ENCODE measurements around the gene PTRH1. TPM values are rescaled to one million over a fixed set of nuclear protein-coding genes. Genes with fewer than 3 reads are reported as not detected.

The PTRH1 gene
- total RNA-seq, 1 donor from 2014 or later = 23.5 TPM

DNA sequence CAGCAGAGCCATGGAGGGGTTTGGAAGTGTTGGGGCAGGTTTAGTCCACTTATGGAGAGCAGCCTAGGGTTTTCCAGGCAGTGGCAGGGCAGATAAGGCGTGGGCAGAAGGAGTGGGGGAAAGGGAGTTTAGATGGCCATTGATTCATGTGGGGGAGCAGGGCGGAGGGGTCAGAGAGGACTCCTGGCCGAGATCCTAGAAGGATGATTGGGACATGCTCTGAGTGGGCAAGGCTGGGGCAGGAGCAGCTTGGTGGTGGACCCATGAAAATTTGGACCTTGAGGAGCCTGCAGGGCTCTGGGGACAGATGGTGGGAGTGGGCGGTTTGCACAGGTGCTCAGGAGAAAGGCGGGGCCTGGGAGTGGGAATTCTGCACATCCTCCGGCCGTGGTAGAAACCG, 37.7 kb upstream of the PTRH1 start:
- DNase-seq (ENCODE audit: low spot score) = no peak
- intact Hi-C loops (cut with micrococcal nuclease) = no loop called here
- Mint-ChIP-seq H3K4me3 (no peak overlapping the region), H3K27ac (no peak overlapping the region), H3K36me3 (ENCODE audit: low read depth) (peaks cover 19% of the 10 kb centered on the region), H3K4me1 (ENCODE audit: low read depth) (no peaks in the 10 kb centered on the region), H3K27me3 (ENCODE audit: insufficient read depth) (no peaks in the 10 kb centered on the region), H3K9me3 (no peaks in the 10 kb centered on the region)

DNA sequence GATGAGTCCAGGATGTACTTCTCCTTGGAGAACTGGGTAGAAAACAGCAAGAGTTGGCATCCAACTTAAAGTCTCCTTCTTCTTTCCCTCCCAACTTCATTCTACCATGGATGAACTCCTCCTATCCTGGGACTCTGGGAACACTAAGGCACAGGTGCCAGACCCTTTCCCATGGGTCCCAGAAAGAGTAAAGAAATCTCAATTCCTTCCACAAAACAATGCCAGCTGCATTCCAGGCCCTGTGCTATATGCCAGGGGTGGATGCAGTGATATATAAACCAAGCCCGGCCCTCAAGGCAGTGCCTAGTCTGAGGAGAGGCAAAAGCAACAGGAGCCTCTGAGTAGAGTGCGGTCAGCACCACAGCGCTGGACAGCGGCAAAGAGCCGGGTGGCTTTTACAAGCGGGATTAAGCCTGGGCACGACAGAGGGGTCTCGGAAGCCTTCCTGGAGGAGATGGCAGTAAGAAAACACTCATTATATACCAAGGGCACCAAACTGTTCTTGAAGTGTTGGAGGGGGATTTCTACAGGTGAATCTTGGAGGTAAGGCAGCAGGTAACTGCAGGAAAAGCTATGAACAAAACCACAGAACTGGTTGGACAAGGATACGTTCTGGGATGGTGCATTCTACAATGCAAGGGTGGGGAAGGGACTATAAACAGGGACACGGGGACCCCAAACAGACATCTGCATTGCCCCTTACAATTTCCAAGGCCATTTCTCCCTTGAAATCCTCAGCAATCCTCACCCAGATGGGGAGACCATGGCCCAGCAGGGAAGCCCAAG, 36.0 kb upstream of the PTRH1 start:
- no peak overlapping the region for H3K4me3 Mint-ChIP-seq
- intact Hi-C loops (cut with micrococcal nuclease) = no loop called here
- no peaks in the 10 kb centered on the region for H3K4me1 Mint-ChIP-seq (ENCODE audit: low read depth)
- H3K27ac Mint-ChIP-seq = no peak overlapping the region
- no peaks in the 10 kb centered on the region for H3K27me3 Mint-ChIP-seq (ENCODE audit: insufficient read depth)
- H3K9me3 Mint-ChIP-seq = no peaks in the 10 kb centered on the region
- peaks cover 30% of the 10 kb centered on the region for H3K36me3 Mint-ChIP-seq (ENCODE audit: low read depth)
- DNase-seq (ENCODE audit: low spot score) = no peak

DNA sequence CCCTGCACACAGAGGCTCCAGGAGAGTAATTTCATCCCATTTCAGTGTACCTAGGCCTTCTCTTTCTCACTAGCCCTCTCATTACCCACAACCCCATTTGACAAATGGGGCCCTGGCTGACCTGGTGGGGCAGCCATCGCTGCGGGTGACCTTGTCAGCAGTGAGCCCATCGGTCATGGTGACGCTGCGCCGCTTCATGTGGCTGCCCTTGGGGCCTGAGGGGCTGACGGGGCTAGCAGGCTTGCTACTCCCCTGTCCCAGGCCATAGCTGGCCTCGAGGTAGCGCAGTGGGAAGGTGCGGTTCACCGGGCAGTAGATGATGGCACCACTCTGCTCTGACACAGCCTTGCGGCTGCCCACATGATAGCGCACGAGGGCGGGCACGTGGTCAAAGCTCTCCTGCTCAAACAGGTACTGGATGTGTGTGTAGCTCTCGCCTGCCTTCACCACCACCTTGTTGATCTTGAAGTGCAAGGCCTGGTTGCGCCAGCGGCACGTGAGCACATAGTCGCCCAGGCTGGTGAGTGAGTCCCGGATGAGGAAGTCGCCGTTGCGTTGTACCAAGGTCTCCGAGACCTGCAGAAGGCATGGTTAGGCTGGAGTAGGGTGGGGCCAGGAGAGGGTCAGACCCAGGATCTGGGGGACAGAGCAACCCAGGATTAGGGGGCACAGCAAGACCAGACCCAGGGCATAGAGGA, 33.8 kb upstream of the PTRH1 start:
- no peaks in the 10 kb centered on the region for H3K4me1 Mint-ChIP-seq (ENCODE audit: low read depth)
- intact Hi-C loops (cut with micrococcal nuclease) = no loop called here
- H3K9me3 Mint-ChIP-seq = no peaks in the 10 kb centered on the region
- H3K4me3 Mint-ChIP-seq = no peak overlapping the region
- no peaks in the 10 kb centered on the region for H3K27me3 Mint-ChIP-seq (ENCODE audit: insufficient read depth)
- peaks cover 35% of the 10 kb centered on the region for H3K36me3 Mint-ChIP-seq (ENCODE audit: low read depth)
- DNase-seq (ENCODE audit: low spot score) = no peak
- no peak overlapping the region for H3K27ac Mint-ChIP-seq

DNA sequence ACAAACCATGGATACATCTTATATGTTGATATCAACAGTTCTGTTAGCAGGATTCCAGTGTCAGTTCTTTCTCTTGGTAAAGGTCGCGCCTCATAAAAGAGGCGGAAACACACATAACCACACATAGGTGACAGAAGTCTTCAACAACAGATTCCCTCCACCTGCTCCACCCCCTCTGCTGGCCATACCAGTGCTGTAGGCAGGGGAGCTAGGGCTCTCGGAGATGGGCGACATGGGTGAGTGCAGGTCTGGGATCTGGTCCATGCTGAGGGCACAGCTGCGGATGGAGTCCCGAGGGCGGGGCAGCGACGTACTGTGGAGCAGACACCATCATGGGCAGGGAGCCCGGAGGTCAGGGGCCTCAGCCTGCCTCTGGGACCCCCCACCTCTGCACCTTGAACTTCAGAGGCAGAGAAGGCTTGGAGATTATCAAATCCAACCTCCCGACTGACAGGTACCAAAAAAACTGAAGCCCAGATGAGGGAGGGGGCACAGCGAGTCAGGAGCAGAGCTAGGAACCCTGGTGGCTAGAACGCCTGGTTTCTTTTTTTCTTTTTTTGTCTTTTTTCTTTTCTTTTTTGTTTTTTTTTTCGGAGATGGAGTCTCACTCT, 31.6 kb upstream of the PTRH1 start:
- no peaks in the 10 kb centered on the region for H3K4me1 Mint-ChIP-seq (ENCODE audit: low read depth)
- H3K27ac Mint-ChIP-seq = peak overlapping the region; percentile 44
- intact Hi-C loops (cut with micrococcal nuclease) = no loop called here
- H3K4me3 Mint-ChIP-seq = no peak overlapping the region
- no peaks in the 10 kb centered on the region for H3K9me3 Mint-ChIP-seq
- H3K36me3 Mint-ChIP-seq (ENCODE audit: low read depth) = peaks cover 38% of the 10 kb centered on the region
- no peaks in the 10 kb centered on the region for H3K27me3 Mint-ChIP-seq (ENCODE audit: insufficient read depth)
- DNase-seq (ENCODE audit: low spot score) = no peak

DNA sequence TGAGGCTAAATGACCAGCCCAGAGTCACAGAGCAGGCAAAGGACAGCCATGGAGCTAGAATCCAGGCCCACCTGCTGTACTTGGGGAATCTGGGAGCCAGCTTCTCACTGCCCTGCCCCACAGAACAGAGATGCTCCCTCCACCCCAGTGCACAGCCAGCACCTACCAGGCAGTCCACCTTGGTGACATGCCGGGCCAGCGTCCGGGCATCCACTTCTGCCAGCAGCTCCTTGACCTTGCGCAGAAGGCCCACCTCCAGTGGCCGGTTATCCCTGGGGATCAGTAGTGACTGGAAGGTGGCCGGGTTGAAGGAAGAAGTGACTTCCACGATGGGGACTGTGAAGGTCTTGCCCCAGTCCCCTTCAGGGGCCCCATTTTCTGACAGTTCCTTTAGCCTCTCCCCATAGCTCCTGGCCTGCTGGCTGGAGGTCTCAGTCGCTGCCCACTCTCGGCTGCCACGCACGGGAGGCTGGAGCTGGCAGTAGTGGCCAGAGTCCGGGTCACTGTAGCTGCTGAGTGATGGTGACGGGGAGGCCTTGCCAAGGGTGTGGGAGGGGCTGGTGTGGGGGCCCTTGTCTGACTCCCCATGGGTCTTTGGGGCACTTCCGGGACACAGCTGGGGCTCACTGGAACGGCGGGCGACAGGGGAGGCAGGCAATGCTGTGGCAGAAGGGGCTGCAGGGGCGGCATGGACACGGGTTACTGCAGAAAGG, 29.1 kb upstream of the PTRH1 start:
- no peak overlapping the region for H3K4me3 Mint-ChIP-seq

DNA sequence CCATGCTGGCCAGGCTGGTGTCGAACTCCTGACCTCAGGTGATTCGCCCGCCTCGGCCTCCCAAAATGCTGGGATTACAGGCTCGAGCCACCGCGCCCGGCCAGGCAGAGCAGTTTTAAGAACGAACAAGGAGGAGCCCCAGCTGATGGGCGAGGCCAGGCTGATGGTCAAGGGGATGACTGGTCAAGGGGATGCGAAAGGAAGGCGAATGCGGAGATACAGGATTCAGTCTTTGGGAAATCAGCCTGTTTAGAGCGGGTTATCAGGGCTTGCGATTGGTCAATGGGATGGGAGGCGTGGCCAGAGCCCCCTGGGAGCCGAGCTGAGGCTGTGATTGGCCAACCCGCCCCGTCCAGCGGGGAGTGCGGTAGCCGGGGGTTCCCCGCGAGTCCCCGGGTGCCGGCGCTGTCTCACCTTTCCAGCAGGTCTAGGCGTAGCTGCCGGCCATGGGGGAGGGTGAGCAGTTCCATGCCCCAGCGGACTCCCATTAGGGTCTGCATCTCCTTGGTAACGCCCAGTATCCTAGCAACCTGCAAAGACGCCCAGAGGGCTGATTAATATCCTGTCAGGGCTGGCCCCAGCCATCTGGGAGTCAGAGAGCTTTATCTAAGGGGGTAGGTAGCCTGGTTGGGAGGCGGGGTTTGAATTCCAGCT, 27.1 kb upstream of the PTRH1 start:
- no peak for DNase-seq (ENCODE audit: low spot score)
- intact Hi-C loops (cut with micrococcal nuclease) = no loop called here

More for the DNA sequence above, 29.1 kb upstream of the PTRH1 start:
- no peaks in the 10 kb centered on the region for H3K9me3 Mint-ChIP-seq
- intact Hi-C loops (cut with micrococcal nuclease) = no loop called here
- no peaks in the 10 kb centered on the region for H3K4me1 Mint-ChIP-seq (ENCODE audit: low read depth)
- H3K36me3 Mint-ChIP-seq (ENCODE audit: low read depth) = peaks cover 30% of the 10 kb centered on the region
- no peaks in the 10 kb centered on the region for H3K27me3 Mint-ChIP-seq (ENCODE audit: insufficient read depth)
- no peak overlapping the region for H3K27ac Mint-ChIP-seq
- DNase-seq (ENCODE audit: low spot score) = no peak

DNA sequence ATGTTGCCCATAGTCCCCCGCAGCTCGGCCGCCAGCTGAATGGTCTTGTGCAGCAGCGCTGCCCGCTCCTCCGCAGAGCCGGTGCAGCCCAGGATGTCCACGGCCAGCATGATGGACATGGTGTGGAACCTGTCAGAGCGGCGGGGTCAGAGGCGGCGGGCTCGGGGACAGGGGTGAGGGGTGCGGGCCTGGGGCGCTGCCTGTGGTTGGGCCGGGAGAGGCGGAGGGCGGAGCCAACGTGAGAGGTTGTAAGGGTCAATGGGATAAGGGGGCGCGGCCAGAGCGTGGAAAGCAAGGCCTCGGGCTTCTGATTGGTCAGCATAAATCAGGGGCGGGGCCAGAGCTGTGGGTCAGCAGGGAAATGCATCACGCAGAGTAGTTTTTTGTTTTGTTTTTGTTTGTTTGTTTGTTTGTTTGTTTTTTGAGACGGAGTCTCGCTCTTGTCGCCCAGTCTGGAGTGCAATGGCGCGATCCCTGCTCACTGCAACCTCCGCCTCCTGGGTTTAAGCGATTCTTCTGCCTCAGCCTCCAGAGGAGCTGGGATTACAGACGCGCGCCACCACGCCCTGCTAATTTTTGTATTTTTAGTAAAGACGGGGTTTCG, 26.5 kb upstream of the PTRH1 start:
- intact Hi-C loops (cut with micrococcal nuclease) = no loop called here
- no peak for DNase-seq (ENCODE audit: low spot score)
- H3K4me1 Mint-ChIP-seq (ENCODE audit: low read depth) = no peaks in the 10 kb centered on the region
- peaks cover 26% of the 10 kb centered on the region for H3K36me3 Mint-ChIP-seq (ENCODE audit: low read depth)
- H3K27me3 Mint-ChIP-seq (ENCODE audit: insufficient read depth) = no peaks in the 10 kb centered on the region
- H3K27ac Mint-ChIP-seq = no peak overlapping the region
- H3K4me3 Mint-ChIP-seq = no peak overlapping the region
- H3K9me3 Mint-ChIP-seq = no peaks in the 10 kb centered on the region

More for the DNA sequence above, 27.1 kb upstream of the PTRH1 start:
- H3K4me3 Mint-ChIP-seq = no peak overlapping the region
- peaks cover 26% of the 10 kb centered on the region for H3K36me3 Mint-ChIP-seq (ENCODE audit: low read depth)
- H3K27me3 Mint-ChIP-seq (ENCODE audit: insufficient read depth) = no peaks in the 10 kb centered on the region
- H3K9me3 Mint-ChIP-seq = no peaks in the 10 kb centered on the region
- H3K27ac Mint-ChIP-seq = no peak overlapping the region
- no peaks in the 10 kb centered on the region for H3K4me1 Mint-ChIP-seq (ENCODE audit: low read depth)

DNA sequence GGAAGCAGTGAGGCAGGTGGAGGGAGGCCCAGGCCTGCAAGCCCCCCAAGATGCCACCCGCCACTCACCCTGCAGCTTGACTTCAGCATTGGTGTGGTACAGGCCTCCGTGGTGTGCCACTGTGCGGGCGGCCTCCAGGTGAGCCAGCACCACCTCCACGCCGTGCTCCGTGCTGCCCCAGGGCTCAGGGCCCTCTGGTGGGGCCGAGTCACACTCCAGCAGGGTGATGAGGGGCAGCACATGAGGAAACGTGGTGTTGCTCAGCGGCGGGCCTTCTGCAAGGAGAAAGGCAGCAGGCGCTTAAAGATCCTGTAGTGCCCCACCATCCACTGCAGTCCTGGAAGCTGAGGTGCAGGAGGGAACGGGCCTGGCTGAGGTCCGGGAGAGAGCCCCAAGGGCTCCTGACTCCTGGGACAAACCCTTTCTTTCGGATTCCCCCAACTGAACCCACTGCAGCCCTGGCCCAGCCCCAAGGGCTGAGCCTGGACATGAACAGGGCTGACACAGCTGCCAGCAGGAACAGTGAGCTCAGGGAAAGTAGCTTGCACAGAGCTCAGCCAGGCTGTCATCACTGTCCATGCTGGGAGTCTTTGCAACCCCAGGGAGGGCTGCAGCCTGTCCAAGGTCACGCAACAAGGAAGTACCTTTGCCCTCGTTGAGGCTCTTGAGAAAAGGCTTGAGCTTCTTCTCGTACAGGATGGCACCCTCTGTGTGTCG, 24.3 kb upstream of the PTRH1 start:
- Mint-ChIP-seq H3K4me3 (no peak overlapping the region), H3K4me1 (ENCODE audit: low read depth) (peaks cover 6% of the 10 kb centered on the region), H3K27me3 (ENCODE audit: insufficient read depth) (no peaks in the 10 kb centered on the region), H3K27ac (no peak overlapping the region), H3K36me3 (ENCODE audit: low read depth) (peaks cover 18% of the 10 kb centered on the region), H3K9me3 (no peaks in the 10 kb centered on the region)
- no peak for DNase-seq (ENCODE audit: low spot score)
- intact Hi-C loops (cut with micrococcal nuclease) = loop anchor here (10.0 kb wide), 1 partner anchor 495 kb away; no protein-coding TSS in a partner anchor

DNA sequence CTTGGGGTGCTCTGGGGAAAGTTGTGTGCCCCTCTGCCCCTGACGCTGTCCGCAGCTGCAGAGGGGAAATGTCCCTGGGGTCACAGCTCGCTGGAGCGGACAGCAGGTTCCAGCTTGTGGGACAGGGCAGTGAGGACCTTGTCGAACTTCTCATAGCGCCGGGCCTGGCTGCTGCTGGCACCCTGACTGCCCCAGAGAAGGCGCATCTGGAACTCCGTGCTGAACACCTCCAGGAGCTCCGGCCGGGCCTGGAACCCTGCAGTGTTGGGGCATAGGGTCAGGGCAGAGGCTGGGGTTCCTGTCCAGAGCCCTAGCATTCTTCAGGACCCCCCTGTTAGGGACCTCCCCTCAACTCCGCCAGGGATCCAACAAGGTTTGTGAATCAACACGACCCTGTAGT, 23.2 kb upstream of the PTRH1 start:
- intact Hi-C loops (cut with micrococcal nuclease) = loop anchor here (10.0 kb wide), 1 partner anchor 494 kb away; no protein-coding TSS in a partner anchor
- Mint-ChIP-seq H3K9me3 (no peaks in the 10 kb centered on the region), H3K4me3 (no peak overlapping the region), H3K4me1 (ENCODE audit: low read depth) (peaks cover 13% of the 10 kb centered on the region), H3K27me3 (ENCODE audit: insufficient read depth) (no peaks in the 10 kb centered on the region), H3K27ac (no peak overlapping the region), H3K36me3 (ENCODE audit: low read depth) (peaks cover 18% of the 10 kb centered on the region)
- DNase-seq (ENCODE audit: low spot score) = no peak

DNA sequence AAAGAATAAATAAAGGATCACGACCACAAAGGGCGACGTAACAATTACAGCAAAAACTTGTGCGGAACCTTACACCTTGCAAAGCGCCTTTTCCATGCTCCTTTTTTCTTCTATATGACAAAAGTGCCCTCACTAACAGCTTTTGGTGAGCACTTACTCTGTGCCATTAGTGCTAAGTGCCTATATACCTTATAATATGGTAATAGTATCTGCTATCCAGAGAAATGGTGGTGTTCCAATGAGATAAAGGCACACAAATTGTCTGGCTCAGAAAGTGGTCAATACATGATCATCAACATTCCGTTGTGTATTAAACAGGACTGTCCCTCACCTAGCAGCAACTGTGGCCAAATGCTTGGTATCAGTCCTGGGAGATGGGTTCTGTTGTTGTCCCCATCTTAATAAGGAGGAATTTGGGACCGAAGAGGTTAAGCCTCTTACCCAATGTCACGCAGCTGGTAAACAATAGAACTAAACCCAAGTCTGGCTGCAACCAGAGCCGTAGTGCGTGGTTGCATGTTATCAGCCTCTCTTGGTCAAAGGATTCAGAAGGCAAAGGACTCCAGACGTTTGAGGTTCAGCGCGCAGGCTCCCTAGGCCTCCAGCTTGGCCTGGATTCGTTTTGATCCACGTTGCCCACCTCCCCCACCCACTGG, 20.2 kb upstream of the PTRH1 start:
- Mint-ChIP-seq H3K27me3 (ENCODE audit: insufficient read depth) (no peaks in the 10 kb centered on the region), H3K27ac (peak overlapping the region; percentile 96), H3K9me3 (no peaks in the 10 kb centered on the region), H3K36me3 (ENCODE audit: low read depth) (peaks cover 9% of the 10 kb centered on the region), H3K4me3 (peak overlapping the region; percentile 89), H3K4me1 (ENCODE audit: low read depth) (peaks cover 15% of the 10 kb centered on the region)
- DNase-seq (ENCODE audit: low spot score) = no peak
- intact Hi-C loops (cut with micrococcal nuclease) = loop anchor here (1.0 to 10.0 kb wide), 12 partner anchors 20 to 491 kb away; partner anchors contain the start of genes FPGS, LRSAM1, NAIF1 and PTRH1
